HG03196 (cell line): ENCODE data around the gene OR12D1.

ENCODE experiments used
- ATAC-seq: cut with Tn5 transposase; IDR thresholded peaks from one replicate; pipeline ENCODE4 v1.9.1; 2021; ENCODE audit not compliant: unreplicated experiment

The OR12D1 gene

DNA sequence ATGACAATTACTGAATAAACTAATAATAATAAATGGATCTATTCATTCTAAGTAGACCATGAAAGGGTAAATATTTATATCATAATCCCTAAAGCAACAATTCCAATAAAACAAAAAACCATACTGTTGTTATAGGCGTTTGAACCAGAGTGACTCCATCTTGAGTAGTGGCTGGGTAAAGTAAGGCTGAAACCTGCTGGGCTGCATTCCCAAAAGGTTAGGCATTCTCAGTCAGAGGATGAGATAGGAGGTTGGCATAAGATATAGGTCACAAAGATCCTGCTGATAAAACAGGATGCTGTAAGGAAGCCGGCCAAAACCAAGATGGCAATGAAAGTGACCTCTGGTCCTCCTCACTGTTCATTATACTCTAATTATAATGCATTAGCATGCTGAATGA, 50.6 kb downstream of the OR12D1 start:
- no peak for ATAC-seq

DNA sequence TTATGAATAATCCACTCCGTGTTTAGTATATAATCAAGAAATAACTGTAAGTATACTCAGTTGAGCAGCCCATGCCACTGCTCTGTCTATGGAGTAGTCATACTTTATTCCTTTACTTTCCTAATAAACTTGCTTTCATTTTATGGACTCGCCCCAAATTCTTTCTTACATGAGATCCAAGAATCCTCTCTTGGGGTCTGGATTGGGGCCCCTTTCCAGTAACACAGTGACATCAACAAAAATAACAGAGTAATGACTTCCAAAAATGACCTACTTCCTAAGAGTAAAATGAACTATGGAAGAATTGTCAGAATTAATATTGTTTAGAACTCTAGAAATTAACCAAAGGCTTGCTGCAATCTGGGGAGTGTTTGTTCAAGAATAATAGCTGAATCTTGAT, 51.1 kb downstream of the OR12D1 start:
- no peak for ATAC-seq

DNA sequence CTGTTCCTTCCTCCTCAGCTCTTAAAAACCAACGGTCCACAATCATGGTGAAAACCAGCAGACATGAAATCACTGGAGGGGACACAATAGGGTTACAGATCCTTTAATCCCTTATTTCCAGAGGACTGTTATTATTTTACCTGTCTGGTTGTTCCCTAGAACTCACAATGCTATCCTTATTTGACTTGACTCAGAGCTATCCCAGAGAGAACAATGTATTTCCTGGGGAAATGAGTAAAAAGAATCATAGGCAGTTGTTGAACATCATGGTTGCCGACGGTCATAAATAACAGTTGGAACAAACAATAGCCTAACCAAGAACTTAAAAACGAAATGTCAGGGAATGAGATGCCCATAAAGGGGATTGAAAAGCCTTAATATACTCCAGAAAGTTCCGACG, 51.5 kb downstream of the OR12D1 start:
- ATAC-seq, result no peak
